Activated CD4-positive, alpha-beta T cell treated with anti-CD3 and anti-CD28 coated beads for 24 hours (primary cell): Measurements from ENCODE around the gene GSTA4.
"Not testable (repeated sequence)": the region's sequence is repeated elsewhere in the genome, so short reads cannot be mapped to it uniquely, and the experiment has no call there.

Experiments used
- DNase-seq, 2 donors: peaks; one replicate each; pipeline ENCODE4 v3.0.0-alpha.2; 2020; ENCODE audit warnings: low read depth in 2 of 2

Gene GSTA4

DNA sequence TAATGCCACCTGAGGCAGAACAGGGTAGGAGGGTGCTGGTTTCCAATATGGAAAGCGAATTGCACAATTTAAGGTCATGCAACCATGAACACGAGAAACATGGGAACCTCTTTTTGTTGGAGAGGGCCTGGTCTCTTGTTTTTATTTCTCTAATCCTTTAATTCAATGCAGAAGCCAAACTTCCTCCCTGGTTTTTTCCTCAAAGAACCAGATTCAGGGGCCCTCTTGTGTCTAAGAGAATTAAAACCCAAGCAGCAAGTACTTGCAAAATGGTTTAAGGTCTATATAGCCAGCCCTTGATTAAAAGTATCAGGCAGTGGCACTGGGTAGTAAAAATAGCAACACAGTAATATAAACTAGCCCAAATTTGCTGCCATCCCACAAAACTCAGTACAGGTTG is 19.5 kb downstream of the GSTA4 start:
- no peak for DNase-seq

DNA sequence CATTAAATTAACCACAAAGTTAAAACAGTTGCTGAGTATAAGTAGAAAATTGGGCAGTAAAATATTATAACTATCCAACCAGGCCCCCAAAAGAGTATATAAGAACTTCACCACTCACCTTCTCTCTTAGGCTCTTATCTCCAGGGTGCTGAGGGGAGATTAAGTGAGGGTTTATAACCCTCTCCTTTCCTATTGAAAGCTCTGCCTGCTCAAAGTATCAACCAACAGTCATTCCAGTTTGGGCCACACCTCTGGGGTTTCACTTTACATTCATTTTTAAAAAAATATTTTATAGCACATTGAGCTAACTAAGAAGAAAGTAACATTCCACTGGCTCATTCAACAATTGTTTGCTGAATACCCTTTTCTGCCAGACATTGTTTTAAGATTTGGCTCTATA is 22.1 kb downstream of the GSTA4 start:
- no peak for DNase-seq

DNA sequence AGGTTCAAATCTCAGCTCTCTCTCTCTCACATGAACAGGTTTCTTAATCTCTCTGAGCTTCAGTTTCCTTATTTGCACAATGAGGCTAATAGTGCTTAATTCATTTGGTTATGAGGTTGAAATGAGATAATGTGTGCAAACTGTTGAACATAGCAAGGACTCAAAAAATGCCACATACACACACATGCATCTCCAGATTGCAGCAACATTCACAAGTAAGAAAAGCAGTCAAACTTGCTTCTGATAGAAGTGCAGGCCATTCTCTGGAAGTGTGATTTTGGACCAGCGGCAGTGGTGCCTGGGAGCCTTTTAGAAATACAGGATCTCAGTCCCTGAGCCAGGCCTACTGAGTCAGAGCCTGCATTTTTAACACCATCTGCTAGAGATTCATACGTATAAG is 25.7 kb downstream of the GSTA4 start:
- DNase-seq: no peak

DNA sequence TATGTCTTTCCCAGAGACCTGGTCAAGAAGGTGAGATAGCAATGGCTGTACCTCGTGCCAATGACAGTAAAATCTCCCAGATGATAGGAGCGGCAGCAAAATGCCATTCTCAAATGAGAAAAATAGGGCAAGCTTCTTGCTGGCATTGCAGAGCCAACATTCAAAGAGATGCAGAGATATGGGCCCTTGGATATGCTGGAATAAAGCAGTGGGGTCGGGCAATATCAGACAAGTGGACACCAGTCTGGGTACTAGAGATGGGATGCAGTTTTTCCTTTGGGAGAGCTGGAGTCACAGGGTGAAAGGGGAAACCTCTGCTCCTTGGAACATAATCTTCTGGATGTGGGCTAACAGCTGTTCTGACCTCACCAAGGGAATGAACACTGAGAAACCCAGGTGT is 29.0 kb downstream of the GSTA4 start:
- DNase-seq: no peak

DNA sequence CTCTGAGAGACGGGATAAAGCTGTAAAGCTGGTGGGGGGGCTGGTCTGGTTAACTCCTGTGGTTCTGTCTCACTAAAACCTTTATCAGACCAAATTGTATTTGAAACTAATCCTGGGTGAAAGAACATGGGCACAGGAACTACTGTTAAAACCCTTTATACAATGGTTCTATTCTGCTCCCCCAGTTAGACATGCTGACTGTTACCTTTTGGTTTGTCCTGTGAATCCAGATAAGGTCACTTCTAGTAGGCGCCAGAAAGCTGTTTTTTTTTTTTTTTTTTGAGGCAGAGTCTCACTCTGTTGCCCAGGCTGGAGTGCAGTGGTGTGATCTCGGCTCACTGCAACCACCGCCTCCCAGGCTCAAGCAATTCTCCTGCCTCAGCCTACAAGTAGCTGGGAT is 29.7 kb downstream of the GSTA4 start:
- DNase-seq: no peak

DNA sequence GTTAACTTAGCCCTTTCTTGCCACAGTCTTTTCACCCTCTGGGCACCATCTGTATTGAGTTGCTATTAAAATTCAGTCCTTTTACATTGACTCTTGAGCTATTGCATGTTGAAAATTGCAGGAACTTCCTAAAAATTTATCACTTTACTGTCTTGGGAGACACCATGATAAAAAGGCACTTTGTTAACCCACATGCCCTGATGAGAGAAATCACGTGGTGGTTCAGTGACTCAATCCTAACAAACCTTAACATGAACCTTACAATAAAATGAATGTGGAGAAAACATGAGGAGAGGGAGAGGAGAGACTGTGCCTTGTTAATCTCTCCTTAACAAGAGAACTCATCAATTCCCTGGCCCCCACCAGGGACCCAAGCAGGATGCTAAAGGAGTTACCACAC is 30.8 kb downstream of the GSTA4 start:
- DNase-seq: no peak

DNA sequence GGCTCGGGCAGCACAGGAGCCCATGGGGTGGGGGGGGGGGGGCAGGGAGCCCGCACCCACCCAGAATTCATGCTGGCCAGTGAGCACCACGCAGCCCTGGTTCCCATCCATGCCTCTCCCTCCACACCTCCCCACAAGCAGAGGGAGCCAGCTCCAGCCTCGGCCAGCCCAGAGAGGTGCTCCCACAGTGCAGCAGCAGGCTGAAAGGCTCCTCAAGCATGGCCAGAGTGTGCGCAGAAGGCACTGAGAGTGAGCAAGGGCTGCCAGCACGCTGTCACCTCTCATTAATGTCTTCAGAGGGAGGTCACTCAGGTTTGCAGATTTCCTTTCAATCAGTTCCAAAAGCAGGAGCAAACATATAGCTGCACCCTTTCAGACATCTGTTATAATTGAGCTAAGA is 32.4 kb downstream of the GSTA4 start:
- no peak for DNase-seq

DNA sequence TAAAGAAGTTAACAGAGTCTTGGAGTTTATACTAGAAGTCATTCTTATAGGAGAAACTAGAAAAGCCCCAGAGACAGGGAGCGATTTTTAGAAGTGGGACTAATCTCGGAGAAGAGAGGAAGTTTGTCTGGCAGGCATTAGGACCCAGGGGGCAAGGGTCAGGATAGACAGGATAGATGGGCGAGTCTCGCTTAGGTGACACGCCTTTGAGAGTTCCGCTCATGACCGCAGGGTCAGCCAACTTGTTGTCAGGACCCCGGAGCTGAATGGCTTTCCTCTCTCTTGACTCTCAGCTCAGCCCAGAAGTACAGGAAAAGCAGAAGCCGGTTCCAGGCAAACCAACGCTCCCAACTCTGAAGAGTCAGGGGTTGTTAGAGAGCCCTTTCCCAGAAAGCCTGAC is 34.1 kb downstream of the GSTA4 start:
- not testable (repeated sequence) for DNase-seq

DNA sequence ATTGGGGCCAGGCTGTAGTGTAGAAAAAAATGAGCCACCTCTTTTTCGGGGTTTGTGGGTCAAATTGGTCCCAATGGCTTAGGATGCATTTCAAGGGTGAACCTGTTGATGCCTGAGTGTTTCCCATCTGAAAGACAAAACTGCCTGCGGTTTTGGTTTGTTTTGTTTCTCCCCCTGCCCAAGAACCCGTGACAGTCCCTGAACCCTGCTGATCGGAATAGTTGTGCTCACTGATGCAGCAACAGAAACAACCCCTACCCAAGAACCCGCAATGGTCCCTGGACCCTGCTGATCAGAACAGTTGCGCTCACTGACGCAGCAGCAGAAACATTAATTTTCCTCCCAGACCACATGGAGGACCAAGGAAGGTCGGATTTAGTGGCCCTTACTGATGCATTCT is 34.9 kb downstream of the GSTA4 start:
- not testable (repeated sequence) for DNase-seq

DNA sequence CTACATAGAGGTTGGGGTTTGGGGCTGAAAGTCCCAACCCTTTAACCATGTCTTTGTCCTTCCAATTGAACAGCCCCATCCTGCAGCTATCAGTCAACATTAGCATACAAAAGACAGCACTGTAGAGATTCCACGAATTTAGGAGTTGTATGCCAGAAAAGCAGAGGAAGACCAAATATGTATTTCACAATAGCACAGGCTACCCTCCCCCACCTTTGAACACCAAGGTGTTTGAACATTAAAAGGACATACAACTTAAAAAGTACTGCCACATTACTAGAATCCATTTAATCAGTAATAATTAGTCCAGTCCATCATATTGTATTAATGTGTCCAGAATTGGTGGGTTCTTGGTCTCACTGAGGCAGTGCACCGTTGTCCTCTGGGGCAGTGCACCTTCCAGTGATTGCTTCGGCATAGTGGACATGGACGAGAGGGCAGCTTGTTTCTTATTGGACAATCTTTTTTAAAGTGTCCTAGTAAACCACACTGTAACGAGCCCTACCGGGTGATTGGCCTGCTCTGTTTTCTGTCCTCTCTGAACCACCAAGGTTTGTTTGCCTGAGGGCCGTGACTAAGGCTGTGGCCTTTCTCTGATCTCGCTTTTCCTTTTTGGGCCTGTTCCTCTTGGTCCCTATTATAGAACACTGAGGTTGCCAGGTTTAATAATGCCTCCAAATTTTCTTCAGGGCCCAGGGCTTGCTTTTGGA is 36.4 kb downstream of the GSTA4 start:
- DNase-seq: no peak

DNA sequence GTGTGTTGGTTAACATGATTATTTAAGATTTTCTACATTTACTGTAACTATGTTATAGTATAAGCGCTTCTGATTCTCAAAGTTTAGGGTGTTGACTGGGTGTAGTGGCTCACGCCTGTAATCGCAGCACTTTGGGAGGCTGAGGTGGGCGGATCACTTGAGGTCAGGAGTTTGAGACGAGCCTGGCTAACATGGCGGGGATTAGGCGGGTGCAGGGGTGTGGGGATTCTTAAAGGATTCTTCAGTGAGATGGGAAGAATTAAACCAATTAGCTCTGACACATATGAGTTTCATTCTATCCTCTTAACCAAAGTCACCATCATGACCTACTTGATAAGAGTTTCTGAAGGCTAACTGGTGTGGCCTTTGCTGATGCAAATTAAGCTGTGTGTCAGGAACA is 39.2 kb downstream of the GSTA4 start:
- DNase-seq: no peak

DNA sequence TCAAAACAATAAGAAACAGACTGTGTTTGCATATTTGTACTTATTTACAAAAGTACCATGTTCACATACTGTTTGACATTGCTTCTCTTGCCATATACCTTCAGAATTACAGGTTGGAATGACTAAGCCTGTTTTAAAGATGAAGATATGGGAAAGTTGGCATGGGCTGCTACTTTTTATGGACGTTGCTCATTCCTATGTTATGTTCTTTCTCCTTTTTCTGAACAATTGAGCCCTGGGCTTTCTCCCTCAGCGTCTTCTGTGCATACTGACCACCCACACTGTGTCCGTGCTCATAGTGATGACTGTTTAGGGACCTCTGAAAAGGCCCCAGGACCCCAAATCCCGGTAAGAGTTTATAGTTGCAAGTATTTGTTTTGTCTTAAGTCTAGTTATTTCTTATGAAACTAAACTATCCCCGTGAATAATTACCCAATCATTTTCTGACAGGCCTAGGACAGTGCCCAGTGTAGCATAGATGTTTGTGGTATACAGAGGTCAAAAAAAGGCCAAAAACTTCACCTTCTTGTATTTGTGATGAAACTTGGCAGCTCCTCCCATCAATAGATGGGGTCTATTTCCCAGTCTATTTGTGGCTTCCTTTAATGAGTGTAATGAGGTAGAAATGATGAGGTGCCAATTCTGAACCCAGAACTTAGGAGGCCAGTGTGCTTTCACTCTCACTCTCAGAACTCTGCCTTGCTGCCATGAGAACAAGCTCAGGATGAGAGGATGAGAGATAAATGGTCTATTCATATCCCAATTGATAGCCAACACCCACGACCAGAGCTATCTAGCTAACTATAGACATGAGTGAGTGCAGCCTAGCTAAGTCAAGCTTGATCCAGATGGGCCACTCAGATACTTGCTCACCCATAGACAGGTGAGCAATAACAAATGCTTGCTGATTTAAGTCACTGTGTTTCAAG is 40.9 kb downstream of the GSTA4 start:
- DNase-seq: no peak

DNA sequence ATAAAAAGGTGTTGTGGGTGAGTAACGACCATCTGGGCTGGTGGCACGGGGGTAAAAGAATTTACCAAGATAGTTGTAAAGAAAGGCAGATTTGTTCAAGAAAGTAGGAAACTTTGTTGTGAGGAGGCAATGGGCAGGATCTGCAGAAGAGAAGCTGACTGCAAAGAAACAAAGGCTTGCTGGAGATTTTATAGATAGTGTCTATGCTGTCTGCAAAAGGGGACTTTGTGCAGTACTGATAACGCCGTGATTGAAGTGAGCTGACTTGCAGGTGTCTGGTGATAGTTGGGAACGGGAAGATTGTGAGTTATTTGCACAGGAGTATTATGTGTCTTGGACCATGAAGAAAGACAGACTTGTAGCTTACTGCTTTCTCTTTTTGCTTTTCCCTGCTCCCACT is 48.8 kb downstream of the GSTA4 start:
- DNase-seq: no peak

DNA sequence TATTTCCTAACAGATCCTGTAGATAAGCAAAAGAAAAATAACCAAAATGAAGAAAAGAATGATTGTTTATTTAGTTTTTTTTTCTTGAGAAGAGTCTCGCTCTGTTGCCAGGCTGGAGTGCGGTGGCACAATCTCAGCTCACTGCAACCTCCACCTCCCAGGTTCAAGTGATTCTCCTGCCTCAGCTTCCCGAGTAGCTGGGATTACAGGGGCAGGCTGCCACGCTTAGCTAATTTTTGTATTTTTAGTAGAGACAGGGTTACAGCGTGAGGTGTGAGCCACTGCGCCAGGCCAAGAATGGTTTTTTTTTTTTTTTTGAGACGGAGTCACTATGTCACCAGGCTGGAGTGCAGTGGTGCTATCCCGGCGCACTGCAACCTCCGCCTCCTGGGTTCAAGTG is 52.3 kb downstream of the GSTA4 start:
- DNase-seq: not testable (repeated sequence)

DNA sequence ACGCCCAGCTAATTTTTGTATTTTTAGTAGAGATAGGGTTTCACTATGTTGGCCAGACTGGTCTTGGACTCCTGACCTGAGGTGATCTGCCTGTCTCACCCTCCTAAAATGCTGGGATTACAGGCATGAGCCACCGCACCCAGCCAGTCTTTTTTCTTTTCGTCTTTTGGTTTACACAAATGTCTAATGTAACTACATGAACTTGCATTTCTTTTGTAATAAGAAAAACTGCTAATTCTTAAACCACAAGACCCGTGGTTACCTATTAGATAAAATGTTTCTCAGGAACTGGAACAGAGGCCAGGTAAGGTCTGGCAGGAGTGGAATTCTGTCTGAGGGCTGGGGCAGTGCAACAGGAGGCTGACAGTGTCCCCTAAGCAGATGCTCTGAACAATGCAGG is 52.9 kb downstream of the GSTA4 start:
- DNase-seq: no peak

DNA sequence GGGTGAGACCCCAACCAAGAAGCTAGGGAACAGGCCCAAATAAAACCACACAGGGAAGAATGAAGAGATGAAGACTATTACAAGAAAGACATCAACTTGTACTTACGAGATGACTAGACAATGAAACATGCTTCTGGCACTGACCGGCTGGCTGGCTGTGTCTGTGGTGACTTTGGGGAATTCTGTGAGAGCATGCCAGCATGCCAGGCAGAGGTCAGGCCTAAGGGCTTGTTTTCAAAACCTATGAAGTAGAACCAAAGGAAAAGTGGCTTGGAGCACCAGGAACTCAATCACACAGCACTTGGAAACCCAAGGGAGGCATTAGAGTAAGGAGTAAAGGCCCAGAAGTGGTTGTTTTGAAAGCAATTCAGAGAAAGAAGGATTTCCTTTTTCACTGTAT is 57.2 kb downstream of the GSTA4 start:
- DNase-seq: no peak

DNA sequence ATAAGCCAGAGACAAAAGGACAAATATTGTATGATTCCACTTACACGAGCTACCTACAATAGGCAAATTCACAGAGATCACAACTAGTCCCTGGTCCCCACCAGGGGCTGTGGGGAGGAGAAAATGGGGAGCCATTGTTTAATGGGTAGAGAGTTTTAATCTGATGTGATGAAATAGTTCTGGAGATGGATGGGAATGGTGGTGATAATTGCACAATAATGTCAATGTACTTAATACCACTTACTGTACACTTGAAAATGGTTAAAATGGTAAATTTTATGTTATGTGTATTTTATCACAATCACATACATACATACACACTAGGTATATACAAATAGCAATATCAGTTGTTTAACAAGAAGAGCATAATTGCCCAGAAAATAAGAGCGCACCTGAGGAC is 61.3 kb downstream of the GSTA4 start:
- no peak for DNase-seq

DNA sequence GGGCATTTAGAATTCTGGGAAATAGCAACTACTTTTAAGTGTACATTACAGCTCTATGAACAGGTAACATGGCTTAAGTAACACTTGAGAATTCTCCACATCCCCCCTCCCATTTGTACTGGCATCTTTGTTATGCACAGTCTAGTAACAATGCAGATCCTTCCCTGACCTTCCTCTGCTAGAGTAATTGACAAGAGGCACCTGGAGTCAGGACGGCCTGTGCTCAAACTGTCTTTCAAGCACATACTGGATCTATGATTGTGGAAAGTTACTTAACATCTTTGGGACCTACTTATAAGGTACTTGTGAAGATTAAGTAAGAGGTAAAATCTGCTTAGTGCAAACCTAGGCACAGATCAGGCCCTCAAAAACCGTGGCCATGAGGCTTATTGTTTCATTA is 63.7 kb downstream of the GSTA4 start:
- no peak for DNase-seq

DNA sequence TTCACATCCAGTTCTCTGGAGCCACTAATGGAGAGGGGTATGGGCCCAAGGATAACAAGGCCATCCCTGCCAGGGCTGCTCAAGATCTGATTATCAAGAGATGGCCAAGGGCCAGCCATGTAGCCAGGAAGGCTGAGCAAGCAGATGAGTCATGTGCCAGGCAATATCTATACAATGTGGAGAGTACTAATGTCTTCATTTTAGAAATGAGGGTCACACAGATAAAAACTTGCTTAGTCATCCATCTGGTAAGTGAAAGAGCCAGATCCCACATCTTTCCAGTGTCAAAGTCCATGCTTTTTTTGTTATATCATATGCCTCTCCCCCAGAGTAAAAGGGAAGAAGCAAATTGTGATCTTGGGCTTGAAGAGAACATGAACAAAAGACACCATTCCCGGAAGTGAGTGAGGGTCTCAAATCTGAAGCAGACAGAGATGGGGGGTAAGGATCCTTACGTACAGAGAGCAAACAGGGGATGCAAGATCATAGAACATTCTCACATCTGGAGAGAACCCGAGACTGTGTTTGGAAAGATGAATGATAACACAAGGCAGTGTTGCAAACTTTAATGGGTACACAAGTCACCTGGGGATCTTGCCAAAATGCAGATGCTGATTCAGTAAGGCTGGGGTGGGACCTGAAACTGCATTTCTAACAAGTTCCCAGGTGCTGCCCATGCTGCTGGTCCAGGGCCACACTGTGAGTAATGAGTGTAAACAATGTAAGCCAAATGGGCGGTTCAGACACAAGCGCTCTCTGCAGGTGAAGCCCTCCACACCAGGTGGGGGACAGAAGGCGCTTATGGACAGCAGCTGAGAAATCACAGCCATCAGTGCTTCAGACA is 65.5 kb downstream of the GSTA4 start:
- DNase-seq: no peak
